HG03558 (cell line): ENCODE results near the gene TRIML1.

Experiments
- ATAC-seq: cut with Tn5 transposase; IDR thresholded peaks from one replicate; pipeline ENCODE4 v1.9.1; 2021; ENCODE audit warnings: moderate number of reproducible peaks; ENCODE audit not compliant: unreplicated experiment; ENCODE audit errors: extremely low read depth

The TRIML1 gene

DNA sequence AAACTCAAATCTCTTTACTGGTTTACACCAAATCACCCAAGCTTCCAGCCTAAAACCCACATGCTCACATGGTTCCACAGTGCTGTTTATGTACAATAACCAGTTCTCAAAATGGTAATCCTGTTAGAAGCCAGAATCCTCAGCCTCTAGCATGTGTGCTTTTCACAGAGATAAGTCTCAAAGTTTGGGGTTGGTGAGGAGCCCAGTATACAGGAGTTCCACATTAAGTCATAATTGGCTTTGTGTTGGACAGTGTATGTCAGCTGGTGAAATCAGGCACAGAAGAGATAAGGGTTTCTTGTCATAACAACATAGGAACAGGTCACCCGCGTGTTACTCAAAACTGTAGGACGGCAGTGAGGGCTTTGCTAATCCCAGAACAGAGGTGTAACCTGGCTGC is at the start of gene TRIML1:
Gene TRIML1, plus strand, starts transcription at position 301 of the 400 bp plus-strand sequence. CDS start 118 bp downstream, outside the sequence.
- no peak for ATAC-seq

DNA sequence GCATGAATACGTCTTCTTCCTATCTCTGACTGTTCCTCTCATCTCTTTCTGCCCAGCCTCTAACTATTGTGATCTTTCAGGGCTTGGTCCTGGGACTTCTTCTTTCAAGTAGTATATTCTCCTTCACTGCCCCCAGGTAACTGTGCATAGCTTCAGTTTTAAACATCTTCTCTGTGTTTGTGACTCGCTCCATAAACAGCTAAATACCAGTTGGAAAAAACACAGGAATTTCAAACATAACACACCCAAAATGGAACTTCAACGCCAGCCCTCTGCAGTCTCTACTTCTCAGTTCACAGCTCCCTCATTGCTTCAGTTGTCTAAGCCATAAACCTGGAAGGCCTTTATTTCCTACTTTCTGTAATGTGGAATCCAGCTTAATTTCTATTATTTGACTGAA is 46.4 kb upstream of the TRIML1 start:
- ATAC-seq = no peak

- ATAC-seq = no peak
Observed at GRCh38 chr4:188106454-188106853, 32.8 kb upstream of the TRIML1 start.

DNA sequence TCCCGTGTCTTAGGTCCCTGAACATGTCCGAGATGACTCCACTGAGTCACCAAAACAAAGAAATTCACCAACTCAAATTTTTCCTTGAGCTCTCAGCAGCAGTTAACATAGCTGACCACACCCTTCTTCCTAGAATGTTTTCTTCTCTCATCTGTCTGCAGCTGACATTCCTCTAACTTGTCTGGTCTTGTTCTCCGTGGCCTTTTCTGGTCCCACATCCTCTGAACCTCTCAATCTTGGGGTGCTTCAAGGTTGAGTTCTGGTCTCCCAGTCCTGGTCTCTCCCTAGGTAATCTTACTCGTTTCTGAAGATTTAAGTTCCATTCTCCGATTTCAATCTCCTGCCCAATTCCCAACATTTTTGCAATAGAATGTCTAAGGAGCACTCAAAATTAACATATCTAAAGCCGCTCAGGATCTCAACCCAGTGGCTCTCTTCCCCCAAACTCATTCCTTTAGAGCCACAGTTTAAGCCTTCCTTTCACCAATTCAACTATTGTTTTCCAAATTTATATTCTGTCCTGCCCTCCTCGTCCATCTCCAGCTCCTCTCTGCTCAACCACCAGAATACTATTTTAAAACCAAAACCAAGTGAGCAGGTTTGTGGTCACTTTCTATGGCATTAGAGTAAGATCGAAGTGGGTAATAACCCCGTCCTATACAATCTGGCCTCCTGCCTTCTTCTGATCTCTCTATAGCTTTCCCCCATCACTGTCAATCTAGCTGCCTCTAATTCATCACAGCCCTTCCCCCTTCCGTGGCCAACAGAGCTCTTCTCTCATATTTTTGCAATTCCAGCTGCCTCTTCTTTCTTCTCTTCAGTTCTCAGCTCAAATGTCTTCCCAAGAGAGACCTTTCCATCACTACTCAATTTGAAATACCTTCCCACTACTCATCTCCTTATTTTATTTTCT is 31.1 kb upstream of the TRIML1 start:
- ATAC-seq = no peak

GRCh38 chr4:188109157-188109755 is 30.0 kb upstream of the TRIML1 start, which contains the start of gene TRIML2:
TSS of gene TRIML2 (minus strand) at chr4:188109603. CDS start at chr4:188105368, 4,235 bp downstream.
- no peak for ATAC-seq

GRCh38 chr4:188110036-188110435 is 29.2 kb upstream of the TRIML1 start:
- ATAC-seq = no peak

DNA sequence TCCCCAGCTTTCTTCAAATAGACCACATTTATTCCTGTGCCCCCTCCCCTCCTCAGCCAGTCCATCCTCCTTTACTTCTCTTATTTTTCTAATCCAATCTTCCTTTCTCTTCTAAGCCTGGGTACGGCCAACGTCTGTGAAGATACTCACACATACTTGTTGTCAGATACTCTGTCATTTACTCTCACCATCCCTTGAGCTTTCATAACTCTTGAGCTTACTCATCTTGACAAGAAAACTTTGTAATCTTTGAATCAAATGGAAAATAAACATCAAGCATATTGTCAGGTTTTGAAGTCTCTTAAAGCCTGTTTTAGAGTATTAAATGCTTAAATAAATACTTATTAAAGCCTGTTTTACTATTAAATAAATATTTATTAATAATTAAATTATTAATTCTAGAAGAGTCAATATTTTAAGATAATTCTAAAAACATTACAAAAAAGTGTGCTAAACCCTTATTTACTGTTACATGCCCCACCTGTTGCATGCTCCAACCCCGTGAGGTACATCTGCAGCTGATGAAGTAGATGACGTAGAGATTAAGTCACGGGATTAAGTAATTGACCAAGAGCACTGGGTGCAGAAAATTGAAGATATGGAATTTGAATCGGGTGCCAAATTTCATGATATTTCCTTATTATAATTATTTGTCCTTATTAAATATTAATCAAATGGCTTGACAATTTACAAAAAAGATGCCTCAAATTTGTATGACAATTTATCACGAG is 28.3 kb upstream of the TRIML1 start:
- no peak for ATAC-seq

DNA sequence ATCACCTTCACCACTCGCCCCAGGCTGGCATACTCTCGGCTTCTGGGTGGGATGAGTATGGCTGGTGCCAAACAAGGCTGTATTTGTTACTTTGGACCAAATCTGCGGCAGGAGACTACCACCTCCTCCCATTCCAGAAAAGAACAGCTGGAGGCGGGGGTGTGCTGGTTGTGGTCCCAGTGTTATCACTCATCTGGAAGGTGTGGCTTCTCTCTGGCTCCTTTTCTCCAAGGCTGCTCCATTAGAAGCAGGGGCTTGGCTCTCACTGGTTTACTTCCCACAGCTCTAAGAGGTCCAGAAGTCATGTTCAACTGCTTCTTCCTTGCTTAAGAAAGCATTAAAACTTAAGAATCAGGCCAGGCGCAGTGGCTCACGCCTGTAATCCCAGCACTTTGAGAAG is 27.3 kb upstream of the TRIML1 start:
- no peak for ATAC-seq

DNA sequence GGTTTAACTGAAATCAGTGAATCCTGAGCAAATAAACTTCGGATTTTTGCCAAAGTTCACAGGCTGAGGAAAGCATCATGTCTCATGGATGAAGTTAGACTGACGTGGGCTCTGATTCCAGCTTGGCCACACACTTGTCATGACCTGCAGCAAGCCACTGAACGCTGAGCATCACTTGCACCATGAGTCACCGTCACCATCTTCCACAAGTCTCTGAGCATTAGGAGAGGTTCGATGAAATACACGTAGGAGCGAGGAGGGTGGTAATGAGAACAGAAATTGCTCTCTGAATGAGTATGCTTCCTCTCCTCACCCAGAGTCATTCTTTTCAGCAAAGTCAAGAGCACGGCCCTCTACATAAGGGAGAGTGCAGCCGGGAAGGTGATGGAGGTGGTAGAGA is 26.1 kb upstream of the TRIML1 start:
- no peak for ATAC-seq

GRCh38 chr4:188117631-188118324 is 21.5 kb upstream of the TRIML1 start:
- ATAC-seq = no peak

- no peak for ATAC-seq
Observed at GRCh38 chr4:188121530-188121929, 17.7 kb upstream of the TRIML1 start.

DNA sequence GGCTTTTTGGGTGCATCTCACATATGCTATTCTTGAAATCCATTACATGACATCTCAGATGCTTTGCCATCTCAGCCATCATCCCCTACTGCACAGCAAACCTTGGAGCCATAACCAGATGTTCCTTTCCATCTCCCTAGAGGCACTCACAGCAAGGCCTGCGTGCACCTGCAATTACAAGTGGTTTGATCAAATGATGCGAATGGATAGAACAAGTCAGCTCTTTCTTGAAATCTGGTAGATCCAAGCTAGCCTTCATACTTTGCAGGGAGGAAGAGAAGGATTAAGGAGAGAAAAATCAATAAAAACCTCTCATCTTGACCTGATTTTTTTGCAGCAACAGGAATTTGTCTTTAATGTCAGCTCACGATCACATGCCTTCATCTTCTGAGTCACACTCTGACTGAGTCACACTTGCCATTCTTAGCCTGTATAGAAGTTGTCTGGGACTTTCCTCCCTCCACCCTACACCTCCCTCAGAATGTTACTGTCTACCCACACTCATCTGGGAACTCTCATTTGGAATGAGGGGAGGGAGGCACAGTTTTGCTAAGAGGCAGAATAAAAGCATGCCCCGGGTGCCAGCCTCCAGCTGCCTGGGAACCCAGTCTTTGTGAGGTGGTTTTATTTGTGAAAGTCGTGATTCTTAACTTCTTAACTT is 11.9 kb upstream of the TRIML1 start:
- ATAC-seq = no peak

GRCh38 chr4:188130355-188130754 is 8.9 kb upstream of the TRIML1 start:
- no peak for ATAC-seq

GRCh38 chr4:188132232-188132631 is 7.0 kb upstream of the TRIML1 start:
- no peak for ATAC-seq

DNA sequence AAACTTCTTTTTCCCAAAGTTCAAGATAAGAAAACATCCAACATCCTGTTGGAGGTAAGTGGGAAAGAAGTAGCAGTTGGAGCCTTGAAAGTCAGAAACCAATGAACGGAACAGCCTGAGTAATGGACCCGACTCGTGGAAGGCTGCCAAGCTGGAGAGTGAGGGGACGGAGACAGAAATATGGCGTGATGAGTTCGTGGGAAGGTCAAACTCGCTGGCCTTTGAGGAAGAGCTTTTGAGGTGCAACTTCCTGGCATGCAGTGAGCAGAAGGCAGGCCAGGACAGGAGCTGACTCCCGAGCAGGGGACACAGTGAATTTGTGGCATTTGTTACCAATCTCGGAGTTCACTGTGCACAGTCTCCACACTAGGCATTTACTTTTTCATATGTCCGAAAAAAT is 1.0 kb upstream of the TRIML1 start:
- ATAC-seq = no peak

DNA sequence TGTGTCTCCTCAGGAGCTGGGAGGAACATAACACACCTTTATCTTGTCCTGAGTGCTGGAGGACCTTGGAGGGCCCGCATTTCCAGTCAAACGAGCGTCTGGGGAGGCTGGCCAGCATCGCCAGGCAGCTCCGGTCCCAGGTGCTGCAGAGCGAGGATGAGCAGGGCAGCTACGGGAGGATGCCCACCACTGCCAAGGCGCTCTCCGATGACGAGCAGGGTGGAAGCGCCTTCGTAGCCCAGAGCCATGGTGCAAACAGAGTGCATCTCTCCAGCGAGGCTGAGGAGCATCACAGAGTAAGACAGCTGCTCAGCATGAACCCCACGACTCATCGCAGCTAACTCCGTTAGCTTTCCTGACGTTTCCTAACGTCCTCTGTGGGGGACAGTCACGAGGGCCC is 430 bp downstream of the TRIML1 start:
- no peak for ATAC-seq

GRCh38 chr4:188143731-188144130 is 4.5 kb downstream of the TRIML1 start:
- no peak for ATAC-seq

DNA sequence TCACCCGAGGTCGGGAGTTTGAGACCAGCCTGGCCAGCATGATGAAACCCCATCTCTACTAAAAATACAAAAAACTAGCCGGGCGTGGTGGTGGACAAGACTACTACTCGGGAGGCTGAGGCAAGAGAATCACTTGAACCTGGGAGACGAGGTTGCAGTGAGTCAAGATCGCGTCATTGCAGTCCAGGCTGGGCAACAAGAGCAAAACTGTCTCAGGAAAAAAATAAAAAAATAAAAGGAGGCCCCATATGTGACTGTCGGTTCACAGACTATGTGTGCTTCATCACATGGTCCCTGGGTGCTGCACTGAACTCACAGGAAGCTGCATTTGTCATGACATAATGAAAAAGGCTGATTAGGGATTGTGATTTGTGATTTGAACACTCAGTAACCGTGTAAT is 6.4 kb downstream of the TRIML1 start:
- no peak for ATAC-seq

GRCh38 chr4:188146618-188147017 is 7.4 kb downstream of the TRIML1 start:
- ATAC-seq = no peak

GRCh38 chr4:188147176-188147575 is 7.9 kb downstream of the TRIML1 start:
- ATAC-seq = no peak
